GM21526 (cell line): ENCODE measurements around the gene WNT2B.

ENCODE experiments used
- ATAC-seq: cut with Tn5 transposase; IDR thresholded peaks from one replicate; pipeline ENCODE4 v1.9.1; 2021; ENCODE audit warnings: moderate library complexity; ENCODE audit not compliant: unreplicated experiment, low FRiP score

The WNT2B gene

DNA sequence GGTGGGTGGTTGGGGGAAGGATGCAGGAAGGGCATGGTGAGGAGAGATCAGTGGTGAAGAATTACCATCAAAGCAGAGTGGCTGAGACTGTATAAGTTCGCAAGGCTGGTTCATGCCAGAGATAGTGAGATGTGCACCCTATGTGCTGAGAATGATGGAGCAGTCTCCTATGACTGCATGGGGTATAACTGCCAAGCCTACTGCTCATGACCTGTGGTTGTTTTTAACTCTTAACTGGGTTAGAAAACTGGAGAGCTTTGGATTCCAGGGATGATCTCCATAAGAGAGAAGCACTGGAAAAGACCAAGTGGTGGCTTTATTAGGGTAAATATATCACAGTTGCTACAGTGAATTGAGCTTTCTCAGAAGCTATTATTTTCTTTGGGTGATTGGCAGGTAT lies 16.2 kb downstream of the WNT2B start:
- no peak for ATAC-seq

DNA sequence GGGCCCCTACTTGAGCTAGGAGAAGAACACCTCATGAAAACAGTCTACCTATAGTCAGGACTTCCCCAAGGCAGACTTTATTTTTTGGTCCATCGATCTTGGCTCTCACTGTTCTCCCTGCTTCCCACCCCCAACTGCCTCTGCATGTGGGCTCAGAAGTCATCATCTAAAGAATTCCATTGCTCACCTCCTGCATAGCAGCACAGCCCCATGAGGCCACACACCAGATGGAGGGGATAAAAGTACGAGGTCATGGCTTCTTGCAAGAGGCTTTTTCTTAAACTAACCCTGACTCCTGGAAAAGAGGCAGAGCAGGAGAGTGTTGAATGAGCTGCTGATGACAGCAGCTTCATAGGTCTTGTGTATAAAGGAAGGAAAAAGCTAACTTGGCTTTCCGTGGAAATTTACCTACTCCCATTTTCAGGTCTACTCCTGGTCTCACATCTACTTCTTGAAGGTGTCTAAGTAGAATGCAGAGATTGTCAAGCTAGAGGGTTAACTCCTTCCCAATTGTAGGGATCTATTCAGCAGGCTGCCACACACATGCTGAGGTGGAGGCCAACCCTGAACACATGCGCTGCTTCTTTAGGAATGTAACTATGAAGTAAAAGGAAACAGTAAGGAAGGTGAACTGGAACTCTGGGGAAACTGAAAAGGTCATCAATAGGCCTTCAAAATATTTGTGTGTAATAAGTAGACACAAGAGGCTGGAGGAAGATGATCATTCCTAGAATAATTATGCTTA lies 18.7 kb downstream of the WNT2B start:
- no peak for ATAC-seq

DNA sequence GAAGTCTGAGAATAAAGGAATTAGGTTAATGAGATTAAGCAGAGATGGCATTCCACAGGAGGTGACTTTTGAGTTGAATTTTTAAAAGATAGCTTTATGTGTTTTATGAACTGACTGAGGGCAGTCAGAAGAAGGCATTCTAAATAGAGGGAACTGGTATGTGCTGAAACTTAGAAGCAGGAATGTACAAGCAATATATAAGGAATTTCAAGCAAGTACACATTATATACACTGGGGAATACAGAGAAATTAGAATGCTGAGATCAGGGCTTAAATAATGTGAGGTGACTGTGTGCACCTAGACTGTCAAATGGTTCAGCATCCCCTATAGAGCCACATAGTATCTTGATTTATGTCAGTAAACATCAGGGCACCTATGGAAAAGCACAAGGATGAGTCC lies 19.3 kb downstream of the WNT2B start:
- no peak for ATAC-seq

DNA sequence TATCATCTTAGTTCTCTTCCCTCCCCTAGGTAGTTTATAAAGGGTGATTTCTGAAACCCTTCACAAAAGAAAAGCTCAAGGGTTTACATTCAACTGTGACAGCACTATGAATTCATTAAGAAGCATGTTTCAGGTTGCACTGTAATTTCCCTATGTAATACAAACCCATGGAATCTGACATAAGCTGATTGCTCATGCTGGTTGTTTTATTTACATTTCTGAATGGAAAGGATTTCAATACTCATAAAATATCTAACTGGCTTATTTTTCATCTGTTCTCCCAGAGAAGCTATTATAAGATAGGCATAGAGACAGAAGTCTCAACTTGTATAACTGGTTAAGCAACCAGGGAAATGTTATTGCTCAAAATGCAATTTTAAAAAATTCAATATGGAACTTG lies 20.5 kb downstream of the WNT2B start:
- no peak for ATAC-seq

DNA sequence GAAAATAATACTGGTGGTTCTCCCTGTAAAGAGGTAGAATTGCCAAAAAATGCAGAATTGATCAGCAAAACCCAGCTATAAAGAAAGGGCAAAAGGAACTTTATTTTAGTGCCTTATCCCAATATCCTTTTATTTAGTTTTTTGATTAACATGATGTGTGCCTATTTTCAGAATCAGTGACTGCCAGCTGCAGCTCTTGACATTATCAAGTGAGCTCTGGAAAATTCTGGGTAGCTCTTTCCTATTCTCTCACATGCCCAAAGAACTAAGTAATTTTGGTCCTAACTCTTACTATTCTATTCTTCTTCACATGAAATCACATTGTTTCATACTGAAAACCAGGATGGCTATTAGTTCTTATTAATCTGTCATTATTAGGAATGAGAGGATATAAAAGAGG lies 22.1 kb downstream of the WNT2B start:
- ATAC-seq = no peak

DNA sequence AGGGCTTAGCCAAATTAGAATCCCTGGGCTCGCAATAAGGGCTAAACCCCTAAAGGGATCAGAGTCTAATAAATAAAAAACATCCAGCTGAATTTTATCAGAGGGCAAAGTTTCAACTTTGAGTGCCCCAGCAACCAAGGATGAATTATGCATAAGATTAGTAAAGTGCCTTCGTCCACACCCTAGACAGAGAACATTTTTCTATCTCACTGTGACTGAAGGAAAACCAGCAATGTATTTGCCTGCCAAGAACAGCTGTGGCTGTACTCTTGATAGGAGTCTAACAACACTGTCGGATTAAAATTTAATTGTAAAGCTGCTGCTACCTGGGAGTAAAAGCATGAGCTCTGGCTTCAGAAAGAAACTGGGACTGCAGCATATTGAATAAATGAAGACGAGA lies 23.3 kb downstream of the WNT2B start:
- no peak for ATAC-seq

DNA sequence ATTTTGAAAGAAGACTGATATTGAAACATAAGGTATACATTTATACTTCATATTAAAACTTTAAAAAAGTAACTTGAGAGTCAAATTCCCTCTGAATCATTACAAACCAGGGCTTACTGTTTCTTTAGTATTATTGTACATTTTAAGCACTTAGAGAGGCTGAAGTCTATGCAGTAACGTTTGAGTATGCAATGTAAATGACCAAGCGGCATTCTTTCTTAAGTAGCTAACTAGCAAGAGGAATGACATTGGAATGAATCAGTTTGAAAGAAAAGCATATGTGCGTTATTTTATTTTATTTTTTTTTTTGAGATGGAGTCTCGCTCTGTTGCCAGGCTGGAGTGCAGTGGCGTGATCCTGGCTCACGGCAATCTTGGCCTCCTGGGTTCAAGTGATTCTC lies 24.3 kb downstream of the WNT2B start:
- no peak for ATAC-seq

DNA sequence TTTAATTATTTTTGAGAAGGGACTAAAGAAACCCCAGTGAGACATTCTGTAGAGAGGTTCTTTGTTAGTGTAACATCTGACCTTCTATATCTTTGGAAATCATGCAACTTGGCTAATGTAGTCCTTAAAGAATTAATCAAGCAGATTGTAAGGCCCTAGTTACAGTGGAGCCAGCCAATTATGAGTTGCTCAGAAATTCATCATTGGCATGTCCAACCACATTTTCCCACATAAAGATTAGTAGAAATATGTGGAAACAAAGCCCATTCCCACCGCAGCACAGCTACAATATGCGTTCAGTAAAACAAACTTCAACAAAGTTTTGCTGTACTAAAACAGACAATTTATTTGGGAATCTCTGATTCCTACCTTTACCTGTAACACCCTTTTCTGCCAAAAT lies 27.8 kb downstream of the WNT2B start:
- no peak for ATAC-seq

DNA sequence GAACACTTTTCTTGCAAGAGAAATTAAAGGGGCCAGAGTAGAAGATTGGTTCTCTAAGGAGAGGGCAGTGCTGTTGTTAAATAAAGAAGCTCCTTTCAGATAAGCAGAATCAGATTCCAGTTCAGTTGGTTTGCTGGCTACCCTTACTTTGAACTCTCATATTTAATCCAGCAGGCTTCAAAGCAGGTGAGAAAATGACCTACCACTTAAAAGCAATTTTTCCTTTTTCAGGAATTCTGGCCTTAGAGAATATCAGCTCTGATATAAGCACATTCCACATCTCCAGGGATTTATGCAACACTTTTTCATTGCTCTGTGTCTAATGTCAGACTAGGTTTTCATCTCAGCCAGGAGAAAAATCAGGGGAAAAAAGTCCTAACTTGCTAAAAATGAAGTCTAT lies 28.7 kb downstream of the WNT2B start:
- ATAC-seq = no peak

DNA sequence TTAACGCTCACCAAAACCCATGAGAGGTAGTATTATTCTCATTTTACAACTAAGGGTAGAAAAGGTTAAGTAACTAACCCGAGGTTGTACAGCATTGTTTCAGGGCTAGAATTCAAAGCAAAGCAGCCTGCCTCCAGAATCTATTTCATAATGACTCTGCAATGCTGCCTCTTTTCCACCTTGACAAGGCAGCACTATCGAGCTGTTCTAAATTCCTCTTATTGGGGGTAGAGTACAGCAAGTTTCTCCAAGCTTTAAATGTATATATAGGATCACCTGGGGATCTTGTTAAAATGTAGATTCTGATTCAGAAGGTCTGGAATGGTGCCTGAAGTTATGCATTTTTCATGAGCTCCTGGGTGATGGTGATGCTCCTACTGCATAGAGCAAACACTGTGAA lies 30.1 kb downstream of the WNT2B start:
- no peak for ATAC-seq

DNA sequence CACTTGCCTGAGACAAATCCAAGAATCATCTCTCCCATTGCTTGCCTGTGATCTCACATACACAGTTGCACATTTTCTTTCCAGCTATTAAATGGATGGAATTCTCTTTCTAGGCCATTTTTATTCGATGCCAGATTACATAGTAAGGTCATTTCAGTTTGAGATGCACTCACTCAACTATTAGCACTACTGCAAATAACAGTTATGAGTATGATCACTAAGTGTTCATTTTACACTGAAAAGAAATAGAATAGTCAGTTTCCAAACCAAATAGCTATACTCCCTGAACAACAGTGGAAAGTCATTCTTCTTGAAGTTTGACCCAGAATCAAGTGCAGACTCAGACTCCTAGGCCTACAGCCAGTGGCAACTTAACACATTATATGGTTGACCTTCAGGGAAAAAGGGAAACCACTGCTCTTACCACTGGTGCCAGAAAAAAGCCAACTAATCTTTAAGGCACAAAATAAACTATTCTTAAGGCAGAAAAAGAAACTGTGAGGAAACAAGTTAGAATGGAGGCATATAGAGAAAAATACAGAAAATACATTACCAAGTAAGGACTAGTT lies 31.5 kb downstream of the WNT2B start:
- ATAC-seq = no peak

DNA sequence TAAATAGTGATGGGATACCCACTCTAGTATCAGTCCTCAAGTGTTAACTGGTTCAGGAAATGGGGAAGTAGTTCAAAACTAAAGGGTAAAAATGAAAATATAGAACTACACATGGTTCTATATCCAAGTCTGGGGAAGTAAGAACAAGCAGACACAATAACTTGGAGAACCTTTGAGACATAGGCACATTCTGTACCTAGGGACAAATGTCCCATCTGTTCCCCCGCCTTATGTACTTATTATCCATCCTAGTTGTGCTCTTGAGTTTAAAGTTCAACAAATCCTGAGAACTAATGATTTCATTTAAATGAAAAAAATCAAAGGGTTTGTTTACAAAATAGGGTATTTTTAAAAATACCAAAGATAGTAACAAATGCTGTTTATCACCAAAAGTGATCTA lies 32.5 kb downstream of the WNT2B start:
- no peak for ATAC-seq

DNA sequence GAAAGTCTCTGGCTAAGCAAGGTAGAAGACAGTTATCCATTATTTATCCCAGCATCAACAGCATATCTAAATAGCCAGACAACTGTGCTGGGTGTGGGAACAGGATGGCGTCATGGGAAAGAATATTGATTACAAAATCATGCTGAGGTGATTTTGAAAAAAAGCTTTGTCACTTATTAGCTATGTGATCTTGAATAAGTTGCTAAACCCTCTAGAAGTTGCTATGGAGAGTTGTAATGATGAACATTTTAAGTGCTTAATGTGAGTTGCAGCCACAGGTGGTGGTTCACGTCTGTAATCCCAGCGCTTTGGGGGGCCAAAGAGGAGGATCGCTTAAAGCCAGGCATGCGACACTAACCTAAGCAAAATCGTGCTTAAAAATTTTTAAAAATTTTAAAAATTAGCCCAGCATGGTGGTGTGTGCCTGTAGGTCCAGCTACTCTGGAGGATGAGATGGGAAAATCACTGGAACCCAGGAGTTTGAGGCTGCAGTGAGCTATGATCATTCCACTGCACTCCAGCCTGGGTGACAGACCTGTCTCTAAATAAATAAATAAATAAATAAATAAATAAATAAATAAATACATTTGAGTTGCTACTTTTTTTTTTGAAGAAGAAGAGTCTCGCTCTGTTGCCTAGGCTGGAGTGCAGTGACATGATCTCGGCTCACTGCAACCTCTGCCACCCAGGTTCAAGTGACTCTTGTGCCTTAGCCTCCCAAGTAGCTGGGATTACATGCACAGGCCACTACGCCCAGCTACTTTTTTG lies 33.6 kb downstream of the WNT2B start:
- ATAC-seq = no peak

DNA sequence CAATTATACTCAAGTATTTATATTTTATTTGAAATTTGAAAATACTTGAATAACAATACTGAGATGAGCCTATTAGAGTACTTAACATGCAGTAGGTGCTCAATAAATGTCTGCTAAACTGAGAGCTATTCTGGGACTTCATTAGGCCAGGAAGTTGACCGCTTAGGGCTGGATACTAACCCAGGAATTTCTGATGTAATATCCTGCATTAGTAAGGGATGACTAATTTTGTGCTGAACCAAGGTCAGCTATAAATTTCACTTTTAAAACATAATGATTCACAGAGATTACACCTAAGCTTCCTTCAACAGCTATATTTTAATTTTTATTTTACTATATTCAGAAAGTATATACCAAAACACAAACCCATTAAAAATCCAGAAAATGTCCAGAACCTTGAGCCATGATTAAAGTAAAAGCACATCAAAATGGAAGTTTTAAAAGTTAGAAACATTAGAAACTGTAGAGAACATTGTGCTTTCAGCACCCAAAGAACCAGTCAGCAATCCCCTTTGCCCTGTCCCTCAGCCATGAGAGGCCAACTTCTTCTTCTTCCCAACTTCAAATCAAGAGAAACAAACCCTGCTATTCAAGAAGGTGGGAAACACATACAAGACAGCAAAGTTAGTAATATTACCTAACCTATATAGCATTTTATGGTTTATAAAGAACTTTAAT lies 35.4 kb downstream of the WNT2B start:
- ATAC-seq = no peak

DNA sequence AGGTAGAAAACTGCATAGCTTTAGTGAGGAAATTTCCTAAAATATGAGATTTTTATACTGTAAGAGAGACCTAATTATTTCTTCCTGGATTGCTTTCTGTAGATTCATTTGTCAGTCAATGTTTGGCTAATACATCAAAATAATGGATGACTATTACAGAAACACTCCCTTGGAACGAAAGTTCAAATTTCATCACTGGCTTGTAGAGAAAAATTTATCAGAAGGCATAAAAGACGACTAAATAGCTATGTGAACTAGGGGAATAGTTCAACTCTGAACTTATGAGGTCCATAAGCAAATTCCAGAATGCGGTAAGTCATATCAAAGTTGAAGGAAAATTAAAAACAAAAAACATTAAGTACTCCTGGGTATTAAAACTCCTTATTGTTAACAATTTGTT lies 36.0 kb downstream of the WNT2B start:
- no peak for ATAC-seq

DNA sequence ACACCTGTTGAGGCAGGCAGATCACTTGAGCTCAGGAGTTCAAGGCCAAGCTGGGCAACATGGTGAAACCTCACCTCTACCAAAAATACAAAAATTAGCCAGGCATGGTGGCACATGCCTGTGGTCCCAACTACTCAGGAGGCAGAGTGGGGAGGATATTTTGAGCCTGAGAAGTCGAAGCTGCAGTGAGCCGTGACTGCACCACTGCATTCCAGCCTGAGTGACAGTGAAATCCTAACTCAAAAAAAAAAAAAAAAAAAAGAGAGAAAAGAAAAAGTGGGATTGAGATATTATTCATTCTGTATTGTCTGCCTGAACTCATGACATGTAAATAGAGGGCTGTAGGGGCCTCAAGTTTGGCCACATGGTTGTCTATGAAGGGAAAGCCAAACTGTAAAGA lies 37.3 kb downstream of the WNT2B start:
- no peak for ATAC-seq

DNA sequence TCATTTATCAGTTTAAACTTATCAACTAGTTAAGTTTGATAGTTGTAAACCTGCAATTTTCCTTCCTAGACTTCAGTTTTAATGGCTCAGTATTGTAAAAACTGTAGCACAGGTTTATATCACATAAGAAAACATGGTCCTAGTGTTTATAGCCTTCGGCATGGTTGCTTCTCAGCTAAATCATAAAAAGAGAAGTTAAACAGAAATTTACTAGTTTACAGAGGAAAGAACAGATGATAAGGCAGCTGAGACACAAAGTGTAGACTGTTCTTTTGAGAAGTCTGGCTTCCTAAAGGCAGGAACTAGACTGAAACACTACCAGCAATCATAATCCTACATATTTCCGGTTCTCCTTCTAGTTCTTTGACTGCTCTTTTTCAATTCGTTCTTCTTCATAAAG lies 39.8 kb downstream of the WNT2B start:
- ATAC-seq = no peak

DNA sequence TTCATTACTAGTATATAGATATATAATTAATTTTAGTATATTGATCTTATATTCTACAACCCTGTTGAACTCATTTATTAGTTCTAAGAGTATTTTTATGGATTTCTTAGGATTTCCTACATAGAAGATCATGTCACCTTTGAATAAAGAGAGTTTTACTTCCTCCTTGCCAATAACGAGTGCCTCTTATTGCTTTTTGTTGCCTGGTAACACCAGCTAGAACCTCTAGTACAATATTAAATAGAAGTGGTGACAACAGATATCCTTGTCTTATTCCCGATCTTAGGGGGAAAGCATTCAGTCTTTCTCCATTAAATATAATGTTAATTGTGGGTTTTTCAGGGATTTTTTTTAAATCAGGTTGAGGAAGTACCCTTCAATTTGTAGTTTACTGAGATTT lies 40.8 kb downstream of the WNT2B start:
- ATAC-seq = no peak

DNA sequence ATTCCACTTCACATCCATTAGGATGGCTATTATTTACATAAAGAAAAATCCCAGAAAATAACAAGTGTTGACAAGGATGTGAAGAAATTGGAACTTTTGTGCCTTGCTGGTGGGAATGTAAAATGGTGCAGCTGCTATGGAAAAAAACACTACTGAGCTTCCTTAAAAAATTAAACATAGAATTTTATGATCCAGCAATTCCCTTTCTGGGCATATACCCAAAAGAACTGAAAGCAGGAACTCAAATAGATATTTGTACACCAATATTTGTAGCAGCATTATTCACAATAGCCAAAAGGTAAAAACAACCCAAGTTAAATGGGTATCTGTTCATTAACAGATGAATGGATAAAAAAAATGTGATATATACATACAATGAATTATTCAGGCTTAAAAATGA lies 45.6 kb downstream of the WNT2B start:
- ATAC-seq = no peak

DNA sequence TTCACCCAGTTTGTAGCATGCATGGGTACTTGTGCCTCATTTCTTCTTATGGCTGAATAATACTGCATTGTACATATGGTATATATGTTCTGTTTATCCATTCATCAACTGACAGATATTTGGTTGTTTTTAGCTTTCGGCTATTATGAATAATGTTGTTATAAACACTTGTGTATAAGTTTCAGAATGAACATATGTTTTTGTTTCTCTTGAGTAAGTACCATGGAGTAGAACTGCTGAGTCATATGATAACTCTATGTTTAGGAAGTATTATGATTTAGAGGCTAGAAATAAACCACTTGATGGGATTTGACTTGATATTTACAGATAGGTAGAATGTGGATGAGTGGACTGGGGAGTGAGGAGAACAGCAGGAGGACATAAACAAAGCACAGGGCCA lies 48.6 kb downstream of the WNT2B start:
- no peak for ATAC-seq

DNA sequence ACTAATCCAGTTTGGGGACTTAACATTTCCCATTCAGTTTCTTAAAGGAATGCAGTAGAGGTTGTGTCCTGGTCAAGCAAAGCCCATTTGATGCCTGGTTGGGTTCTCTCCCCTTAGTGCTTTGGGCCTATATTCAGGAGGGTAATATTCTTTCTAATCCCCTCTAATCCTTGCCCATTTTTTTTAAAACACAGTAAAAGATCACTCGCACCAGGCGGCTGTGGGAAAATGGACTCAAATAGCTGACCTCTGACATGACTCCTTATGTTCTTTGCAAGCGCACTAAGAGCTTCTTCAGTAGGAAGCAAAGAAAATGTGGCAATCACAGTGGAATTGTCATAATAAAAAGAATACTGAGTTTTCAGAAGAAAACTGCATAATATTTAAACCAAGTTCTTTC lies 49.9 kb downstream of the WNT2B start:
- no peak for ATAC-seq
